OCI-LY1 (cell line): ENCODE measurements around the gene PSMA7.

ENCODE experiments used
- CTCF ChIP-seq: fragments of 200-600 bp; sonication (generic), shearing (Covaris generic); IDR thresholded peaks from 2 replicates; pipeline ENCODE4 v1.5.1; 2017; ENCODE audit warnings: mild to moderate bottlenecking, antibody characterized with exemption, low read length, moderate library complexity, mixed read lengths
- EZH2 ChIP-seq: fragments of 200-600 bp; sonication (generic), shearing (Covaris generic); IDR thresholded peaks from 2 replicates; pipeline ENCODE4 v1.8.0; 2017; ENCODE audit warnings: borderline replicate concordance, mixed run types, mild to moderate bottlenecking, antibody characterized with exemption, low read length, moderate library complexity, mixed read lengths

- TF ChIP-seq CTCF, result no peak
- no peak for TF ChIP-seq EZH2
Measured at GRCh38 chr20:62120365-62120762, 22.8 kb downstream of the PSMA7 start.
